Ascending aorta (tissue), 2 donors: Measurements from ENCODE around the gene MKKS. TPM values are rescaled to one million over a fixed set of nuclear protein-coding genes. Genes with fewer than 3 reads are reported as not detected.

ENCODE experiments used
- DNase-seq, 2 donors: peaks; one replicate each; pipeline ENCODE4 v3.0.0-alpha.2; 2019; ENCODE audit warnings: low spot score in 2 of 2
- H3K27ac ChIP-seq, 2 donors: fragments of 200-600 bp; sonication (generic); one replicate each; pipeline ENCODE4 v1.5.1; 2016 to 2017; ENCODE audit warnings: mild to moderate bottlenecking in 1 of 2
- H3K27me3 ChIP-seq: fragments of 200-600 bp; sonication (generic); one replicate; pipeline ENCODE4 v1.5.1; 2017
- H3K36me3 ChIP-seq, 2 donors: fragments of 200-600 bp; sonication (generic); one replicate each; pipeline ENCODE4 v1.5.1; 2016
- H3K4me1 ChIP-seq, 2 donors: fragments of 200-600 bp; sonication (generic); one replicate each; pipeline ENCODE4 v1.5.1; 2016 to 2017; ENCODE audit warnings: mild to moderate bottlenecking in 1 of 2
- H3K4me3 ChIP-seq, 2 donors: fragments of 200-600 bp; sonication (generic); one replicate each; pipeline ENCODE4 v1.5.1; 2016 to 2017; ENCODE audit warnings: mild to moderate bottlenecking in 1 of 2
- H3K9me3 ChIP-seq, 2 donors: fragments of 200-600 bp; sonication (generic); one replicate each; pipeline ENCODE4 v1.5.1; 2016
- CTCF ChIP-seq, 3 experiments: fragments of 200-600 bp in 2 of 3; fragments of 450-650 bp in 1 of 3; sonication (generic) in 2 of 3; IDR thresholded peaks; one replicate each; pipeline ENCODE4 v1.5.1; 2016 to 2019; ENCODE audit warnings: antibody characterized with exemption in 3 of 3, mild to moderate bottlenecking in 1 of 3, moderate library complexity in 1 of 3
- intact Hi-C: fragments of 100-400 bp; cut with DNase I; formaldehyde crosslinking; loops from one replicate; pipeline ENCODE4 v1.15.1; 2023
- total RNA-seq: library from RNA; depleted of rRNA; stranded (reverse); fragments of >200 nt; gene quantifications from one replicate; pipeline ENCODE4 v1.1.0, GENCODE V29; 2016

MKKS gene
- total RNA-seq, 1 donor from 2014 or later = 7.3 TPM

GRCh38 chr20:10376270-10377075 is 57.5 kb downstream of the MKKS start:
- no peak overlapping the region for H3K27ac ChIP-seq
- intact Hi-C loops = no loop called here

GRCh38 chr20:10375191-10375590 is 58.8 kb downstream of the MKKS start:
- no peak for DNase-seq
- intact Hi-C loops = no loop called here
- TF ChIP-seq CTCF (IDR thresholded peaks at IDR 0.05) = no peak
- no peak overlapping the region for H3K4me3 ChIP-seq
- no peaks in the 10 kb centered on the region for H3K4me1 ChIP-seq
- no peaks in the 10 kb centered on the region for H3K36me3 ChIP-seq
- no peaks in the 10 kb centered on the region for H3K27me3 ChIP-seq
- H3K27ac ChIP-seq = no peak overlapping the region
- H3K9me3 ChIP-seq = no peaks in the 10 kb centered on the region

More at GRCh38 chr20:10376270-10377075, 57.5 kb downstream of the MKKS start:
- Histone ChIP-seq H3K36me3 (no peaks in the 10 kb centered on the region), H3K4me3 (no peak overlapping the region), H3K9me3 (no peaks in the 10 kb centered on the region), H3K27me3 (no peaks in the 10 kb centered on the region), H3K4me1 (no peaks in the 10 kb centered on the region)
- no peak for DNase-seq
- TF ChIP-seq CTCF (IDR thresholded peaks at IDR 0.05) = no peak

GRCh38 chr20:10374036-10374435 is 60.0 kb downstream of the MKKS start:
- no peaks in the 10 kb centered on the region for H3K36me3 ChIP-seq
- no peaks in the 10 kb centered on the region for H3K27me3 ChIP-seq
- no peak for DNase-seq
- peaks cover 0 to 5% of the 10 kb centered on the region in 2 donors for H3K4me1 ChIP-seq
- intact Hi-C loops = no loop called here
- no peak for TF ChIP-seq CTCF (IDR thresholded peaks at IDR 0.05)
- no peaks in the 10 kb centered on the region for H3K9me3 ChIP-seq
- no peak overlapping the region for H3K27ac ChIP-seq
- H3K4me3 ChIP-seq = no peak overlapping the region

GRCh38 chr20:10371467-10371866 is 62.6 kb downstream of the MKKS start:
- Histone ChIP-seq H3K9me3 (no peaks in the 10 kb centered on the region), H3K27ac (no peak overlapping the region), H3K4me1 (peaks cover 0 to 5% of the 10 kb centered on the region in 2 donors), H3K4me3 (no peak overlapping the region), H3K27me3 (no peaks in the 10 kb centered on the region), H3K36me3 (no peaks in the 10 kb centered on the region)
- intact Hi-C loops = no loop called here
- no peak for DNase-seq
- no peak for TF ChIP-seq CTCF (IDR thresholded peaks at IDR 0.05)

- H3K9me3 ChIP-seq = no peaks in the 10 kb centered on the region
- DNase-seq = no peak
- peaks cover 0 to 5% of the 10 kb centered on the region in 2 donors for H3K4me1 ChIP-seq
- no peaks in the 10 kb centered on the region for H3K36me3 ChIP-seq
- intact Hi-C loops = no loop called here
- no peaks in the 10 kb centered on the region for H3K27me3 ChIP-seq
- peak overlapping the region; percentile 31 to 64 for H3K27ac ChIP-seq
- TF ChIP-seq CTCF (IDR thresholded peaks at IDR 0.05) = no peak
- no peak overlapping the region for H3K4me3 ChIP-seq
These were observed 63.7 kb downstream of the MKKS start for GRCh38 chr20:10370091-10370887.
